ENCODE results near the gene SPATA17. TPM values are rescaled to one million over a fixed set of nuclear protein-coding genes. Genes with fewer than 3 reads are reported as not detected.

SPATA17 gene
- total and polyA plus RNA-seq, 2 of the 13 experiments (the other 11 are each of a cell fraction or from before 2014, with no cell fraction given) = 0.48 to 1.7 TPM

GRCh38 chr1:217650674-217651073 is 19.5 kb downstream of the SPATA17 start (continued):
- TF ChIP-seq GMEB2 (CRISPR knock-in tag; IDR thresholded peaks at IDR 0.05; ENCODE audit: low read depth) (no peak), SAFB2 (CRISPR knock-in tag; IDR thresholded peaks at IDR 0.05; ENCODE audit: borderline replicate concordance, low read depth) (no peak), TFDP1 (CRISPR knock-in tag; IDR thresholded peaks at IDR 0.05; ENCODE audit: borderline replicate concordance) (no peak), KLF9 (CRISPR knock-in tag; IDR thresholded peaks at IDR 0.05; ENCODE audit: low read depth) (no peak), ZNF781 (CRISPR knock-in tag; IDR thresholded peaks at IDR 0.05; ENCODE audit: borderline replicate concordance, not compliant biosample characterization) (no peak), ZMYM2 (CRISPR knock-in tag; IDR thresholded peaks at IDR 0.05) (no peak), REL (CRISPR knock-in tag; conservative IDR thresholded peaks at IDR 0.05) (no peak), ZNF225 (CRISPR knock-in tag; IDR thresholded peaks at IDR 0.05) (no peak), ZNF879 (CRISPR knock-in tag; IDR thresholded peaks at IDR 0.05) (no peak), ZNF160 (CRISPR knock-in tag; IDR thresholded peaks at IDR 0.05) (no peak), ZNF274 (CRISPR knock-in tag; IDR thresholded peaks at IDR 0.05) (no peak), HOXA3 (CRISPR knock-in tag; IDR thresholded peaks at IDR 0.05) (no peak)
- TF ChIP-seq, protein P1, sequence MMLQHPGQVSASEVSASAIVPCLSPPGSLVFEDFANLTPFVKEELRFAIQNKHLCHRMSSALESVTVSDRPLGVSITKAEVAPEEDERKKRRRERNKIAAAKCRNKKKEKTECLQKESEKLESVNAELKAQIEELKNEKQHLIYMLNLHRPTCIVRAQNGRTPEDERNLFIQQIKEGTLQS (CRISPR knock-in tag; IDR thresholded peaks at IDR 0.05) = no peak
- TF ChIP-seq, protein P2, sequence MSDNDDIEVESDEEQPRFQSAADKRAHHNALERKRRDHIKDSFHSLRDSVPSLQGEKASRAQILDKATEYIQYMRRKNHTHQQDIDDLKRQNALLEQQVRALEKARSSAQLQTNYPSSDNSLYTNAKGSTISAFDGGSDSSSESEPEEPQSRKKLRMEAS (IDR thresholded peaks at IDR 0.05) = no peak
- TF ChIP-seq, protein P3, sequence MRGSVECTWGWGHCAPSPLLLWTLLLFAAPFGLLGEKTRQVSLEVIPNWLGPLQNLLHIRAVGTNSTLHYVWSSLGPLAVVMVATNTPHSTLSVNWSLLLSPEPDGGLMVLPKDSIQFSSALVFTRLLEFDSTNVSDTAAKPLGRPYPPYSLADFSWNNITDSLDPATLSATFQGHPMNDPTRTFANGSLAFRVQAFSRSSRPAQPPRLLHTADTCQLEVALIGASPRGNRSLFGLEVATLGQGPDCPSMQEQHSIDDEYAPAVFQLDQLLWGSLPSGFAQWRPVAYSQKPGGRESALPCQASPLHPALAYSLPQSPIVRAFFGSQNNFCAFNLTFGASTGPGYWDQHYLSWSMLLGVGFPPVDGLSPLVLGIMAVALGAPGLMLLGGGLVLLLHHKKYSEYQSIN (CRISPR knock-in tag; IDR thresholded peaks at IDR 0.05; ENCODE audit: borderline replicate concordance) = no peak

All from HepG2 (cell line).